HCT116 (cell line): ENCODE measurements around the gene LY86. TPM values are rescaled to one million over a fixed set of nuclear protein-coding genes. Genes with fewer than 3 reads are reported as not detected.

Source experiments
- ATAC-seq: fragments of 200-7000 bp; cut with Tn5 transposase; 2 replicates; pipeline ENCODE4 v1.9.1; 2020; ENCODE audit warnings: mild to moderate bottlenecking, moderate library complexity
- BruUV-seq: library from RNA; stranded (reverse); fragments of 400-500 nt; replicated peaks from 2 replicates; lab custom pipeline; 2021; lab: Mats Ljungman, UMichigan
- CTCF ChIA-PET: fragments of 300-600 bp; sonication (Branson Sonifier 250); formaldehyde crosslinking; loops from one replicate; lab custom pipeline; 2021; ENCODE audit warnings: antibody characterized with exemption; lab: Charles Lee
- POLR2A ChIA-PET: fragments of 300-600, 350-600 bp; sonication (Branson Sonifier 250); formaldehyde crosslinking; loops from one replicate; lab custom pipeline; 2021; ENCODE audit warnings: antibody characterized with exemption; lab: Charles Lee
- RAD21 ChIA-PET, 2 experiments: fragments of 300-600 bp; sonication (Branson Sonifier 250); formaldehyde crosslinking; loops; one replicate each; lab custom pipeline; 2023; ENCODE audit warnings: low total read pairs in 2 of 2; ENCODE audit not compliant: uncharacterized antibody in 2 of 2, unreplicated experiment in 2 of 2, low non-redundant PET in 1 of 2; lab: Charles Lee
- DNase-seq: peaks from one replicate; pipeline ENCODE4 v3.0.0-alpha.2; 2010; ENCODE audit warnings: low read depth, low spot score
- H2AFZ ChIP-seq: fragments of 200-600 bp; shearing (Covaris generic), sonication (generic); 2 replicates; pipeline ENCODE4 v1.6.1; 2017; ENCODE audit warnings: low read depth, mixed run types, mixed read lengths, antibody characterized with exemption, low read length; ENCODE audit not compliant: poor library complexity, severe bottlenecking
- H3K27ac ChIP-seq: 2 replicates; pipeline ENCODE4 v1.5.1; 2012; ENCODE audit warnings: low read depth, low read length
- H3K27me3 ChIP-seq: fragments of 200-600 bp; sonication (generic); 2 replicates; pipeline ENCODE4 v1.6.1; 2016; ENCODE audit warnings: mixed run types, low read length, mixed read lengths; ENCODE audit not compliant: insufficient read depth
- H3K36me3 ChIP-seq, 2 experiments: fragments of 200-500 bp in 1 of 2; fragments of 200-600 bp in 1 of 2; sonication (Bioruptor generic) in 1 of 2; sonication (generic) in 1 of 2; 2 replicates each; pipeline versions ENCODE4 v1.5.1 to v1.6.1; 2014 to 2016; ENCODE audit warnings: low read length in 2 of 2, inconsistent platforms in 1 of 2, mixed read lengths in 1 of 2, mixed run types in 1 of 2; ENCODE audit not compliant: insufficient read depth in 2 of 2, control insufficient read depth in 1 of 2
- H3K4me1 ChIP-seq, 2 experiments: fragments of 200-600 bp in 1 of 2; sonication (generic) in 1 of 2; 2 replicates each; pipeline versions ENCODE4 v1.5.1 to v1.6.1; 2012 to 2017; ENCODE audit warnings: low read length in 2 of 2, inconsistent platforms in 1 of 2, mild to moderate bottlenecking in 1 of 2, mixed read lengths in 1 of 2, mixed run types in 1 of 2, moderate library complexity in 1 of 2; ENCODE audit not compliant: insufficient read depth in 2 of 2, control insufficient read depth in 1 of 2
- H3K4me2 ChIP-seq: fragments of 200-600 bp; sonication (generic); 2 replicates; pipeline ENCODE4 v1.6.1; 2017; ENCODE audit warnings: mixed run types, low read length, mixed read lengths
- H3K4me3 ChIP-seq, 2 experiments: fragments of 200-600 bp in 1 of 2; sonication (generic) in 1 of 2; replicated peaks in 1 of 2; 2 replicates each; pipeline ENCODE4 v1.5.1; 2011 to 2016; ENCODE audit warnings: low read length in 2 of 2, control low read depth in 1 of 2, low read depth in 1 of 2, mild to moderate bottlenecking in 1 of 2, mixed read lengths in 1 of 2, mixed run types in 1 of 2
- H3K79me2 ChIP-seq: fragments of 200-600 bp; sonication (generic); 2 replicates; pipeline ENCODE4 v1.6.1; 2017; ENCODE audit warnings: mild to moderate bottlenecking, mixed run types, low read length, moderate library complexity, mixed read lengths; ENCODE audit not compliant: insufficient read depth
- H3K9ac ChIP-seq: fragments of 200-600 bp; sonication (generic); 2 replicates; pipeline ENCODE4 v1.6.1; 2016; ENCODE audit warnings: low read length, mixed read lengths
- H3K9me2 ChIP-seq: fragments of 200-600 bp; sonication (generic), shearing (Covaris generic); 2 replicates; pipeline ENCODE4 v1.6.1; 2017; ENCODE audit warnings: mixed run types, mild to moderate bottlenecking, moderate library complexity; ENCODE audit not compliant: insufficient read depth
- H3K9me3 ChIP-seq, 2 experiments: fragments of 200-500 bp in 1 of 2; fragments of 200-600 bp in 1 of 2; sonication (Bioruptor generic) in 1 of 2; sonication (generic) in 1 of 2; 2 replicates each; pipeline ENCODE4 v1.6.1; 2014 to 2017; ENCODE audit warnings: low read length in 2 of 2, mixed read lengths in 2 of 2, inconsistent platforms in 1 of 2, low read depth in 1 of 2, mild to moderate bottlenecking in 1 of 2, mixed run types in 1 of 2, moderate library complexity in 1 of 2; ENCODE audit not compliant: control insufficient read depth in 1 of 2, insufficient read depth in 1 of 2
- H4K20me1 ChIP-seq: fragments of 200-600 bp; sonication (generic), shearing (Covaris generic); 2 replicates; pipeline ENCODE4 v1.6.1; 2017; ENCODE audit warnings: mixed run types, mild to moderate bottlenecking, moderate library complexity; ENCODE audit not compliant: insufficient read depth
- CBX3 ChIP-seq: IDR thresholded peaks from 2 replicates; pipeline ENCODE4 v1.6.1; 2012; ENCODE audit warnings: low read depth
- CEBPB ChIP-seq: IDR thresholded peaks from 2 replicates; pipeline ENCODE4 v1.6.1; 2012; ENCODE audit warnings: low read depth
- EZH2 ChIP-seq: fragments of 200-600 bp; sonication (generic); IDR thresholded peaks from 2 replicates; pipeline ENCODE4 v1.6.1; 2017; ENCODE audit warnings: antibody characterized with exemption, mixed run types
- RAD21 ChIP-seq: IDR thresholded peaks from 2 replicates; pipeline ENCODE4 v1.6.1; 2012; ENCODE audit warnings: low read depth, mild to moderate bottlenecking
- YY1 ChIP-seq: IDR thresholded peaks from 2 replicates; pipeline ENCODE4 v1.6.1; 2011; ENCODE audit warnings: low read length, low read depth, moderate library complexity, mild to moderate bottlenecking; ENCODE audit not compliant: insufficient replicate concordance; ENCODE audit errors: extremely low read depth
- ZNF274 ChIP-seq: fragments of 200-500 bp; sonication (Bioruptor generic); IDR thresholded peaks from 2 replicates; pipeline ENCODE4 v1.6.1; 2014; ENCODE audit warnings: mild to moderate bottlenecking, low read depth, low read length, inconsistent platforms
- intact Hi-C: fragments of 100-400 bp; cut with micrococcal nuclease; formaldehyde crosslinking; loops from 2 replicates; pipeline ENCODE4 v1.10.0; 2022
- total RNA-seq: library from RNA; stranded (reverse); gene quantifications from one replicate; pipeline ENCODE4 v1.2.1, GENCODE V29; 2021; ENCODE audit not compliant: unreplicated experiment
- TF ChIP-seq, protein P1 (sequence below): IDR thresholded peaks from 2 replicates; pipeline ENCODE4 v1.6.1; 2012

The LY86 gene
- total RNA-seq, 1 experiment from 2014 or later = not detected

DNA sequence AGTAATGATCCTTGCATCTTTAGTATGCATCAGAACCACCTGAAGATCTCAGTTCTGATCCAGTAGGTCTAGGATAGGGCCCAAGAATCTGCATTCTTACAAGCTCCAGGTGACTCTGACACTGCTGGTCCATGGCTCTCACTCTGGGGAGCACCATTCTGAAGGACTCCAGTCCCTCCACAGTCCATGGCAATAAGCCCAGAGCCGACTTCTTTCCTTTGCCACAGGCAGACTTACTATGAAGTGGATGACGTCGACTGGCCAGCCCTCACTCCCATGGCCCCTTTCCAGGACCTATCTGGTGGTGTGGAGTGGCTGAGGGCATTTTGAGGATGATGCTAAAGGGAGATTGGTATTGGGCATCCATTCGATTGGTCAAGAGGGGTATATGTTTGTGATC, 21.8 kb upstream of the LY86 start:
- Histone ChIP-seq H3K79me2 (no peaks in the 10 kb centered on the region), H2AFZ (no peak overlapping the region), H3K9me2 (no peaks in the 10 kb centered on the region), H3K4me2 (no peak overlapping the region), H3K27ac (no peak overlapping the region), H3K27me3 (peaks cover 30% of the 10 kb centered on the region)
- CTCF ChIA-PET = no interaction called here
- ATAC-seq = no peak
- intact Hi-C loops = no loop called here
- DNase-seq = no peak
- no TSS peak for BruUV-seq
- TF ChIP-seq CEBPB (no peak), EZH2 (no peak), RAD21 (no peak), CBX3 (no peak)
- TF ChIP-seq, all 23 proteins: peak for 0
- no peaks in the 10 kb centered on the region for H3K9me3 ChIP-seq
- RAD21 ChIA-PET = no interaction called here
- no peaks in the 10 kb centered on the region for H3K36me3 ChIP-seq
- POLR2A ChIA-PET = no interaction called here
- no peak overlapping the region for H3K9ac ChIP-seq
- H3K4me3 ChIP-seq = no peak overlapping the region
- H4K20me1 ChIP-seq = no peaks in the 10 kb centered on the region
- no peaks in the 10 kb centered on the region for H3K4me1 ChIP-seq

DNA sequence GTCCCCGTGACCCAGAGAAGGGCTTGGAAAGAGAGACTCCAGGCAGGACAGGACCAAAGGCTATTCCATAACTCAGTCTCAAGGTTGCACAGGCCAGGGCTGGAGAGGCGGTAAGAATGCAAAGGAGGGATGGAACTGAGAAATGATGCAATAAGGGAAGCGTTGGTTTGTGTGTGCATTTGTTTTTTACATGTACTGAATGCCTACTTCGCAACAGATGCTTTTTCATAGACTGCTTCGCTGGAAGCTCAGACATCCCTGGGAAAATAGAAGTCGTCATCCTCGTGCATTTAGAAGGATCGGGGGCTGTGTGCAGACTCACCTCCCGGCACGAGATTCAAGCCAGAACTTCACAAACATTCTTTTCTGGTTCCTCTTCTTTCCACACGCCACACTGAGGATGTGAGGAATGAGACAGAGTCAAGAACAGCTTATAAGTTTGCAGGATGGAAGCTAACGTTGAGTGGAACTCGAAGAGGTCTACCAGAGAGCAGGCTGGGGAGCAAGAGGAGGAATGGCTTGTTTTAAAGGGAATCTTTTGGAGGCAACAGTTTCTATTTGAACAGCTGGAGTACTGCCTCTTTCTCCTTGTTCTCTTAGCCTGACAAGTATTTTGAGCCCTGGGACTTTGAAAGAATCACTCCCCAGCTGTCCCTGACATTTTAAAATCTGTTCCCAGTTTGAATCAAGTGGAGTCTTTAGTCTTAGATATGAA, 19.3 kb upstream of the LY86 start:
- BruUV-seq = no TSS peak
- Histone ChIP-seq H3K27ac (no peak overlapping the region), H3K9me3 (no peaks in the 10 kb centered on the region), H4K20me1 (no peaks in the 10 kb centered on the region), H3K4me3 (no peak overlapping the region), H3K9ac (no peak overlapping the region), H2AFZ (no peak overlapping the region), H3K79me2 (no peaks in the 10 kb centered on the region), H3K36me3 (no peaks in the 10 kb centered on the region), H3K27me3 (peaks cover 41% of the 10 kb centered on the region), H3K4me1 (no peaks in the 10 kb centered on the region), H3K9me2 (no peaks in the 10 kb centered on the region), H3K4me2 (no peak overlapping the region)
- ChIA-PET RAD21 (no interaction called here), POLR2A (no interaction called here), CTCF (interaction anchor here (1.0 kb wide), 1 partner anchor 12 kb away, joined by 3 read pairs; no protein-coding TSS in a partner anchor)
- no peak for TF ChIP-seq CEBPB
- no peak for TF ChIP-seq ZNF274
- TF ChIP-seq, protein P1, sequence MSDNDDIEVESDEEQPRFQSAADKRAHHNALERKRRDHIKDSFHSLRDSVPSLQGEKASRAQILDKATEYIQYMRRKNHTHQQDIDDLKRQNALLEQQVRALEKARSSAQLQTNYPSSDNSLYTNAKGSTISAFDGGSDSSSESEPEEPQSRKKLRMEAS = no peak
- no peak for TF ChIP-seq YY1
- intact Hi-C loops = no loop called here
- no peak for DNase-seq
- no peak for ATAC-seq
